H1 (cell line): ENCODE data around the gene RAB40C. TPM values are rescaled to one million over a fixed set of nuclear protein-coding genes. Genes with fewer than 3 reads are reported as not detected.

Source experiments
- EP300 ChIP-seq, 2 experiments: IDR thresholded peaks; 1 replicate in 1 of 2; 2 replicates in 1 of 2; pipeline ENCODE4 v1.6.1; 2011 to 2012; ENCODE audit warnings: low read depth in 2 of 2, low read length in 2 of 2, mild to moderate bottlenecking in 2 of 2, borderline replicate concordance in 1 of 2, inconsistent platforms in 1 of 2, moderate library complexity in 1 of 2
- NANOG ChIP-seq: IDR thresholded peaks from 2 replicates; pipeline ENCODE4 v1.6.1; 2011; ENCODE audit warnings: low read length, low read depth, mild to moderate bottlenecking, inconsistent platforms; ENCODE audit not compliant: insufficient read depth, poor library complexity, severe bottlenecking
- polyA plus RNA-seq, 7 experiments: library from polyadenylated mRNA; depleted of rRNA in 3 of 7; stranded (reverse) in 5 of 7; unstranded in 2 of 7; fragments of >200 nt in 5 of 7; fragments of 200-250 nt in 2 of 7; gene quantifications; 1 replicate in 5 of 7; 2 replicates in 1 of 7; 4 replicates in 1 of 7; pipeline versions ENCODE4 v1.2.1 to v1.2.3, GENCODE V29; 2011 to 2013; ENCODE audit warnings: missing spikeins in 2 of 7, mixed read lengths in 2 of 7
- total RNA-seq: library from RNA; stranded (reverse); fragmentation: NEBNext Ultra II Directional; extraction: Animal tissue kit (Norgen Biotek cat#: 25700); gene quantifications from 2 replicates; pipeline ENCODE4 v1.2.1, GENCODE V29; 2021
- TF ChIP-seq, protein P1 (sequence below): fragments of 300-600 bp; sonication (generic); IDR thresholded peaks from 2 replicates; pipeline ENCODE4 v1.7.1; 2012; ENCODE audit warnings: low read length, moderate library complexity, mild to moderate bottlenecking, inconsistent platforms; ENCODE audit not compliant: insufficient replicate concordance
- TF ChIP-seq, protein P2 (sequence below), 3 experiments: IDR thresholded peaks; 1 replicate in 2 of 3; 2 replicates in 1 of 3; pipeline versions ENCODE4 v1.5.1 to v1.6.1; 2011; ENCODE audit warnings: low read length in 3 of 3, mild to moderate bottlenecking in 3 of 3, inconsistent platforms in 2 of 3, low read depth in 1 of 3, moderate library complexity in 1 of 3; ENCODE audit not compliant: insufficient read depth in 1 of 3; ENCODE audit errors: control extremely low read depth in 1 of 3

Gene RAB40C
- total and polyA plus RNA-seq, 2 of the 8 experiments (the other 6 are each of a cell fraction or from before 2014, with no cell fraction given), result 13.9 to 15.6 TPM

- TF ChIP-seq NANOG (no peak), EP300 (IDR thresholded peaks at IDR 0.05; ENCODE audit: borderline replicate concordance in 1 of 2, low read depth in 2 of 2, low read length in 2 of 2) (no peak)
- TF ChIP-seq, protein P1, sequence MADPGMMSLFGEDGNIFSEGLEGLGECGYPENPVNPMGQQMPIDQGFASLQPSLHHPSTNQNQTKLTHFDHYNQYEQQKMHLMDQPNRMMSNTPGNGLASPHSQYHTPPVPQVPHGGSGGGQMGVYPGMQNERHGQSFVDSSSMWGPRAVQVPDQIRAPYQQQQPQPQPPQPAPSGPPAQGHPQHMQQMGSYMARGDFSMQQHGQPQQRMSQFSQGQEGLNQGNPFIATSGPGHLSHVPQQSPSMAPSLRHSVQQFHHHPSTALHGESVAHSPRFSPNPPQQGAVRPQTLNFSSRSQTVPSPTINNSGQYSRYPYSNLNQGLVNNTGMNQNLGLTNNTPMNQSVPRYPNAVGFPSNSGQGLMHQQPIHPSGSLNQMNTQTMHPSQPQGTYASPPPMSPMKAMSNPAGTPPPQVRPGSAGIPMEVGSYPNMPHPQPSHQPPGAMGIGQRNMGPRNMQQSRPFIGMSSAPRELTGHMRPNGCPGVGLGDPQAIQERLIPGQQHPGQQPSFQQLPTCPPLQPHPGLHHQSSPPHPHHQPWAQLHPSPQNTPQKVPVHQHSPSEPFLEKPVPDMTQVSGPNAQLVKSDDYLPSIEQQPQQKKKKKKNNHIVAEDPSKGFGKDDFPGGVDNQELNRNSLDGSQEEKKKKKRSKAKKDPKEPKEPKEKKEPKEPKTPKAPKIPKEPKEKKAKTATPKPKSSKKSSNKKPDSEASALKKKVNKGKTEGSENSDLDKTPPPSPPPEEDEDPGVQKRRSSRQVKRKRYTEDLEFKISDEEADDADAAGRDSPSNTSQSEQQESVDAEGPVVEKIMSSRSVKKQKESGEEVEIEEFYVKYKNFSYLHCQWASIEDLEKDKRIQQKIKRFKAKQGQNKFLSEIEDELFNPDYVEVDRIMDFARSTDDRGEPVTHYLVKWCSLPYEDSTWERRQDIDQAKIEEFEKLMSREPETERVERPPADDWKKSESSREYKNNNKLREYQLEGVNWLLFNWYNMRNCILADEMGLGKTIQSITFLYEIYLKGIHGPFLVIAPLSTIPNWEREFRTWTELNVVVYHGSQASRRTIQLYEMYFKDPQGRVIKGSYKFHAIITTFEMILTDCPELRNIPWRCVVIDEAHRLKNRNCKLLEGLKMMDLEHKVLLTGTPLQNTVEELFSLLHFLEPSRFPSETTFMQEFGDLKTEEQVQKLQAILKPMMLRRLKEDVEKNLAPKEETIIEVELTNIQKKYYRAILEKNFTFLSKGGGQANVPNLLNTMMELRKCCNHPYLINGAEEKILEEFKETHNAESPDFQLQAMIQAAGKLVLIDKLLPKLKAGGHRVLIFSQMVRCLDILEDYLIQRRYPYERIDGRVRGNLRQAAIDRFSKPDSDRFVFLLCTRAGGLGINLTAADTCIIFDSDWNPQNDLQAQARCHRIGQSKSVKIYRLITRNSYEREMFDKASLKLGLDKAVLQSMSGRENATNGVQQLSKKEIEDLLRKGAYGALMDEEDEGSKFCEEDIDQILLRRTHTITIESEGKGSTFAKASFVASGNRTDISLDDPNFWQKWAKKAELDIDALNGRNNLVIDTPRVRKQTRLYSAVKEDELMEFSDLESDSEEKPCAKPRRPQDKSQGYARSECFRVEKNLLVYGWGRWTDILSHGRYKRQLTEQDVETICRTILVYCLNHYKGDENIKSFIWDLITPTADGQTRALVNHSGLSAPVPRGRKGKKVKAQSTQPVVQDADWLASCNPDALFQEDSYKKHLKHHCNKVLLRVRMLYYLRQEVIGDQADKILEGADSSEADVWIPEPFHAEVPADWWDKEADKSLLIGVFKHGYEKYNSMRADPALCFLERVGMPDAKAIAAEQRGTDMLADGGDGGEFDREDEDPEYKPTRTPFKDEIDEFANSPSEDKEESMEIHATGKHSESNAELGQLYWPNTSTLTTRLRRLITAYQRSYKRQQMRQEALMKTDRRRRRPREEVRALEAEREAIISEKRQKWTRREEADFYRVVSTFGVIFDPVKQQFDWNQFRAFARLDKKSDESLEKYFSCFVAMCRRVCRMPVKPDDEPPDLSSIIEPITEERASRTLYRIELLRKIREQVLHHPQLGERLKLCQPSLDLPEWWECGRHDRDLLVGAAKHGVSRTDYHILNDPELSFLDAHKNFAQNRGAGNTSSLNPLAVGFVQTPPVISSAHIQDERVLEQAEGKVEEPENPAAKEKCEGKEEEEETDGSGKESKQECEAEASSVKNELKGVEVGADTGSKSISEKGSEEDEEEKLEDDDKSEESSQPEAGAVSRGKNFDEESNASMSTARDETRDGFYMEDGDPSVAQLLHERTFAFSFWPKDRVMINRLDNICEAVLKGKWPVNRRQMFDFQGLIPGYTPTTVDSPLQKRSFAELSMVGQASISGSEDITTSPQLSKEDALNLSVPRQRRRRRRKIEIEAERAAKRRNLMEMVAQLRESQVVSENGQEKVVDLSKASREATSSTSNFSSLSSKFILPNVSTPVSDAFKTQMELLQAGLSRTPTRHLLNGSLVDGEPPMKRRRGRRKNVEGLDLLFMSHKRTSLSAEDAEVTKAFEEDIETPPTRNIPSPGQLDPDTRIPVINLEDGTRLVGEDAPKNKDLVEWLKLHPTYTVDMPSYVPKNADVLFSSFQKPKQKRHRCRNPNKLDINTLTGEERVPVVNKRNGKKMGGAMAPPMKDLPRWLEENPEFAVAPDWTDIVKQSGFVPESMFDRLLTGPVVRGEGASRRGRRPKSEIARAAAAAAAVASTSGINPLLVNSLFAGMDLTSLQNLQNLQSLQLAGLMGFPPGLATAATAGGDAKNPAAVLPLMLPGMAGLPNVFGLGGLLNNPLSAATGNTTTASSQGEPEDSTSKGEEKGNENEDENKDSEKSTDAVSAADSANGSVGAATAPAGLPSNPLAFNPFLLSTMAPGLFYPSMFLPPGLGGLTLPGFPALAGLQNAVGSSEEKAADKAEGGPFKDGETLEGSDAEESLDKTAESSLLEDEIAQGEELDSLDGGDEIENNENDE, result no peak
- TF ChIP-seq, protein P2, sequence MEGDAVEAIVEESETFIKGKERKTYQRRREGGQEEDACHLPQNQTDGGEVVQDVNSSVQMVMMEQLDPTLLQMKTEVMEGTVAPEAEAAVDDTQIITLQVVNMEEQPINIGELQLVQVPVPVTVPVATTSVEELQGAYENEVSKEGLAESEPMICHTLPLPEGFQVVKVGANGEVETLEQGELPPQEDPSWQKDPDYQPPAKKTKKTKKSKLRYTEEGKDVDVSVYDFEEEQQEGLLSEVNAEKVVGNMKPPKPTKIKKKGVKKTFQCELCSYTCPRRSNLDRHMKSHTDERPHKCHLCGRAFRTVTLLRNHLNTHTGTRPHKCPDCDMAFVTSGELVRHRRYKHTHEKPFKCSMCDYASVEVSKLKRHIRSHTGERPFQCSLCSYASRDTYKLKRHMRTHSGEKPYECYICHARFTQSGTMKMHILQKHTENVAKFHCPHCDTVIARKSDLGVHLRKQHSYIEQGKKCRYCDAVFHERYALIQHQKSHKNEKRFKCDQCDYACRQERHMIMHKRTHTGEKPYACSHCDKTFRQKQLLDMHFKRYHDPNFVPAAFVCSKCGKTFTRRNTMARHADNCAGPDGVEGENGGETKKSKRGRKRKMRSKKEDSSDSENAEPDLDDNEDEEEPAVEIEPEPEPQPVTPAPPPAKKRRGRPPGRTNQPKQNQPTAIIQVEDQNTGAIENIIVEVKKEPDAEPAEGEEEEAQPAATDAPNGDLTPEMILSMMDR (IDR thresholded peaks at IDR 0.05; ENCODE audit: control extremely low read depth in 1 of 3, insufficient read depth in 1 of 3, low read depth in 1 of 3, low read length in 3 of 3), result no peak
Observed at GRCh38 chr16:640614-641013, 50.7 kb downstream of the RAB40C start (continued).
